GM15510 (cell line): ENCODE results near the gene FSTL1.

ENCODE experiments used
- POLR2A ChIP-seq: IDR thresholded peaks from 3 replicates; pipeline ENCODE4 v1.6.1; 2011; ENCODE audit warnings: borderline replicate concordance; ENCODE audit not compliant: insufficient read length; ENCODE audit errors: extremely low read depth

FSTL1 gene

GRCh38 chr3:120451272-120451761 lies 525 bp upstream of the FSTL1 start:
- no peak for TF ChIP-seq POLR2A

- no peak for TF ChIP-seq POLR2A
These were observed 842 bp downstream of the FSTL1 start for GRCh38 chr3:120449701-120450599.

- no peak for TF ChIP-seq POLR2A
These were observed 1.5 kb downstream of the FSTL1 start for GRCh38 chr3:120449251-120449650.

GRCh38 chr3:120448756-120449155 lies 2.0 kb downstream of the FSTL1 start:
- no peak for TF ChIP-seq POLR2A

GRCh38 chr3:120446891-120447668 lies 3.7 kb downstream of the FSTL1 start:
- TF ChIP-seq POLR2A, result no peak

GRCh38 chr3:120445654-120446053 lies 5.1 kb downstream of the FSTL1 start:
- no peak for TF ChIP-seq POLR2A

GRCh38 chr3:120443626-120444123 lies 7.1 kb downstream of the FSTL1 start:
- no peak for TF ChIP-seq POLR2A

GRCh38 chr3:120442975-120443517 lies 7.7 kb downstream of the FSTL1 start:
- TF ChIP-seq POLR2A, result no peak

- no peak for TF ChIP-seq POLR2A
These were observed 9.0 kb downstream of the FSTL1 start for GRCh38 chr3:120441776-120442175.

GRCh38 chr3:120440762-120441161 lies 10.0 kb downstream of the FSTL1 start:
- no peak for TF ChIP-seq POLR2A

- TF ChIP-seq POLR2A, result no peak
These were observed 10.6 kb downstream of the FSTL1 start for GRCh38 chr3:120440001-120440703.

GRCh38 chr3:120438665-120439370 lies 12.0 kb downstream of the FSTL1 start:
- no peak for TF ChIP-seq POLR2A

- no peak for TF ChIP-seq POLR2A
These were observed 12.6 kb downstream of the FSTL1 start for GRCh38 chr3:120438216-120438615.

GRCh38 chr3:120437559-120437958 lies 13.2 kb downstream of the FSTL1 start:
- no peak for TF ChIP-seq POLR2A

GRCh38 chr3:120436523-120437050 lies 14.2 kb downstream of the FSTL1 start:
- TF ChIP-seq POLR2A, result no peak
